Right lung (tissue), 10 donors: ENCODE results near the gene MPZ. TPM values are rescaled to one million over a fixed set of nuclear protein-coding genes. Genes with fewer than 3 reads are reported as not detected.
"Not testable (repeated sequence)": the region's sequence is repeated elsewhere in the genome, so short reads cannot be mapped to it uniquely, and the experiment has no call there.

Experiments used
- DNase-seq, 2 donors: peaks; one replicate each; pipeline ENCODE4 v3.0.0-alpha.2; 2013
- long read RNA-seq, 8 donors: transcript quantifications; one replicate each; lab custom pipeline, GENCODE V29; 2026
- polyA plus RNA-seq, 5 donors: library from polyadenylated mRNA; unstranded; fragments of 120-200 nt; gene quantifications; one replicate each; pipeline versions ENCODE4 v1.2.1 to v1.2.3, GENCODE V29; 2013; ENCODE audit warnings: inconsistent platforms in 1 of 5, low replicate concordance in 1 of 5; ENCODE audit not compliant: insufficient read length in 5 of 5, insufficient read depth in 1 of 5

The MPZ gene
- polyA plus RNA-seq: 1 to 10 TPM; 2.6 to 4.7 (median 3.2) TPM
- long read RNA-seq, donor 1, partial matches to known transcripts: 0 of 1 reads
- long read RNA-seq, donor 1, other reads (novel, unspliced or antisense): 0 of 1 reads
- long read RNA-seq, donor 2: 0 reads
- long read RNA-seq, donor 3, partial matches to known transcripts: 19 of 19 reads
- long read RNA-seq, donor 3, other reads (novel, unspliced or antisense): 0 of 19 reads
- long read RNA-seq, donor 4: 0 reads
- long read RNA-seq, donor 5, partial matches to known transcripts: 19 of 21 reads
- long read RNA-seq, donor 5, other reads (novel, unspliced or antisense): 0 of 21 reads
- long read RNA-seq, donor 6, partial matches to known transcripts: 5 of 5 reads
- long read RNA-seq, donor 6, other reads (novel, unspliced or antisense): 0 of 5 reads
- long read RNA-seq, donor 7: 0 reads
- long read RNA-seq, donor 8: 0 reads

- no peak for DNase-seq
These were observed at the start of gene MPZ for GRCh38 chr1:161309868-161310267. MPZ (minus strand) TSS chr1:161309968; CDS start chr1:161309905, 63 bp downstream.

- no peak for DNase-seq
These were observed 49.5 kb upstream of the MPZ start for GRCh38 chr1:161359291-161359690.

- DNase-seq: no peak
These were observed 47.3 kb upstream of the MPZ start for GRCh38 chr1:161357073-161357472.

DNA sequence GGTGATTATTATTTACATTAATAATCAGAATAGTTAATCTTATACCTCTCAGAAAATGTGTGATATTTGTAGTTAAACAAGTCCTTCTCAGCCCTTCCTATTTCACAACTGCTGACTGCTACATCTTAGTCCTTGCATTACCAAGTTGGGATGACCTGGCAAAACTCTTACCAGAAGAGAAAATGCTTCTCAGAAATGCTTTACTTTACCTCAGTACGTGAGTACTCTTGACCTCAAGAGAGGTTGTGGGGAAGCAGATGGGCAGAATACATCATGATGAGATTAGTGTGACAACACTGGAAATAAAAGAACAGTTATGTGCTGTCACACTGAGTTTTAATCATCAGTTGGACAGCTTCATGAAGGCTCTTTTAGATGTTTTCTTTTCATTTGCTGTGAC is 41.7 kb upstream of the MPZ start:
- no peak for DNase-seq

- no peak for DNase-seq
These were observed 40.9 kb upstream of the MPZ start for GRCh38 chr1:161350671-161351070.

GRCh38 chr1:161342821-161343220 is 33.1 kb upstream of the MPZ start:
- no peak for DNase-seq

DNA sequence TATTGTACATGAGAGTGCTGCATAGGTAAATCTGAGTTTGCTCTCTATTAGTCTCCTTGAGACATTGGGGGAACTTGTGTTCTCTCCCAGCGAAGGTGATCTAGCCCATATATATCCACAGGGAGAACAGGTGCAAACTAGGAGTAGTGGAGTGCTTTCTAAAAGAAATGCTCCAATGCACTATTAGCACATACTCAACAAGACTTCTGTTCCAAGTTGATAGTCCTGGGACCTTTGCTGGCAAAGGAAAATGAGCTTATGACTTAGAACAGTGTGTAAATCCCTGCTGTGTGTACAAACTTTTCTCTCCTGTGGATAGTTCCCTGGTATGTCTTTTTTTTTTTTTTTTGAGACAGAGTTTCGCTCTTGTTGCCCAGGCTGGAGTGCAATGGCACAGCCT is 32.4 kb upstream of the MPZ start:
- DNase-seq: no peak

- no peak for DNase-seq
These were observed 26.0 kb upstream of the MPZ start for GRCh38 chr1:161335796-161336195.

DNA sequence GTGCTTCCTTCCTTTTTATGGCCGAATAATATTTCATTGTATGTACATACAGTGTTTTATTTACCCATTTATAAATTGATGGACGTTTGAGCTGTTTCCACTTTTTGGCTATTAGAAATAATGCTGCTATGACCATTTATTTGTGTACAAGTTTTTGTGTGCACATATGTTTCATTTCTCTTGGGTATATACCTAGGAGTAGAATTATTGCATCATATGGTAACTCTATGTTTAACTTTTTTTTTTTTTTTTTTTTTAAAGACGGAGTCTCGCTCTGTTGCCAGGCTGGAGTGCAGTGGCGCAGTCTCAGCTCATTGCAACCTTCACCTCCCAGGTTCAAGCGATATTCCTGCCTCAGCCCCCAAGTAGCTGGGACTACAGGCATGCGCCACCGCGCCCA is 23.4 kb upstream of the MPZ start:
- DNase-seq: no peak

DNA sequence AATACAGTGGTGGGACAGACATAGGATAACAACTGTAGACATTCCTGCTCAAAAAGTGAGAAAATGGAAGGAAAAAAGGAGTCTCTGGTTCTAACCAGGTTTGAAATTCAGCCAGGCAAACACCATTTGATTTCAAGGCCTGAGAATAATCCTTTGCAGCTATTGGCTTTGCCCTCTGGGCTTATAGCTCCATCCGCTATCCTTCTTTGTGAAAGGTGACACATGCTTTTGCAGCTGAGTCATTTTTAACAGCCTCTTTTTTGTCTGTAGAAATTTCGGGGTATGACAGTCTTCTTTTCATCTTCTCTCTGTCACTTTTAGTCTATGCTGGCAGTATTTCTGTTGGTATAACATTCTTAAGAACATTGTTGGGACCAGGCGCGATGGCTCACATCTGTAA is 20.6 kb upstream of the MPZ start:
- no peak for DNase-seq

DNA sequence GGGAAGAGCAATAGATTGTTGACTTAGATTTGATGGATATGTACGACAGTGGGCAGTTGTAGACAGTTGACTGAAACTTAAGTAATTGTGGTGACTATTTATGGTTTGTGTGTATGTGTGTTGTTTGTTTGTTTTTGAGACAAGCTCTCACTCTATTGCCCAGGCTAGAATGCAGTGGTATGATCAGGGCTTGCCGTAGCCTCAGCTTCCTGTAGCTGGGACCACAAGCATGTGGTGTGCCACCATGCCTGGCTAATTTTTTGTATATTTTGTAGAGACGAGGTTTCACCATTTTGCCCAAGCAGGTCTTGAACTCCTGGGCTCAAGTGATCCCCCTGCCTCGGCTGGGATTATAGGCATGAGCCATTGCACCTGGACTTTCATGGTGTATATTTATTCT is 14.3 kb upstream of the MPZ start:
- no peak for DNase-seq

- DNase-seq: not testable (repeated sequence)
These were observed 6.3 kb upstream of the MPZ start for GRCh38 chr1:161315841-161316674.

- peak; percentile 89 for DNase-seq
These were observed 4.6 kb upstream of the MPZ start, which contains the start of gene SDHC for GRCh38 chr1:161314201-161314981. SDHC (plus strand) TSS chr1:161314381; CDS start chr1:161314406, 25 bp downstream.

- DNase-seq: no peak
These were observed 3.9 kb upstream of the MPZ start for GRCh38 chr1:161313554-161314200.

- no peak for DNase-seq
These were observed 1.9 kb upstream of the MPZ start for GRCh38 chr1:161311595-161312181.

DNA sequence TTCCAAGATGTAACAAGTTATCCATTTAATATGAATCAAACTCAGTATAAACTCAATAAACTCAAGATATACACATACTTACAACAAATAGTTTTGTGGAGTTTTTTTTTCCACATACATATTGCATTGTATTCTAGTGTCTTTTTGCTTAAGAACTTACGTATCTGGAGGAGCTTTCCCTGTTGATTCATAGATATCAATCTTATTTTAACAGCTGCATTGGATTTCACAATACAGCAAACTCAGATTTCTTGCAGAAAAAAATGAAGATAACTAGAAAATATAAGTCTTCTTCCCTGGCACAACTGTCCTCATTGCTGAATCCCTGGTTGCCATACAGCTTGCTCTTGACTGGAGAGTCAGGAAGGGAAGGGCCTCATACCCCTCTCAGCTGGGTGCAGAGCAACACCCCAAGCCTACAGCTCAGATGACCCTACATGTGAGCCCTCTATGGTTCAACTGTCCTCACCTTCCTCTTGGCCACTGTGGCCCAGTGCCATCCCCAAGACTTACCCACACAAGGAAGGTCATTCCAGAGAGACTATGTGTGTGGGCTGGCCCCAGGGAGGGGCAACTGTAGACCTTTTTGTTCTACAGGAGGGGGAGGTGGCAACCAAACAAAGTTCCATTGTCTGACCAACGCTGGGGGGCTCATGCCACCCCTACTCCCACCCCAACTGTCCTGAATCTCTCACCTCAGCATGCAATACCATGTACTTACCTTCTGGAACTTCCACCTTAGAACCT is 1.7 kb downstream of the MPZ start:
- DNase-seq: no peak

DNA sequence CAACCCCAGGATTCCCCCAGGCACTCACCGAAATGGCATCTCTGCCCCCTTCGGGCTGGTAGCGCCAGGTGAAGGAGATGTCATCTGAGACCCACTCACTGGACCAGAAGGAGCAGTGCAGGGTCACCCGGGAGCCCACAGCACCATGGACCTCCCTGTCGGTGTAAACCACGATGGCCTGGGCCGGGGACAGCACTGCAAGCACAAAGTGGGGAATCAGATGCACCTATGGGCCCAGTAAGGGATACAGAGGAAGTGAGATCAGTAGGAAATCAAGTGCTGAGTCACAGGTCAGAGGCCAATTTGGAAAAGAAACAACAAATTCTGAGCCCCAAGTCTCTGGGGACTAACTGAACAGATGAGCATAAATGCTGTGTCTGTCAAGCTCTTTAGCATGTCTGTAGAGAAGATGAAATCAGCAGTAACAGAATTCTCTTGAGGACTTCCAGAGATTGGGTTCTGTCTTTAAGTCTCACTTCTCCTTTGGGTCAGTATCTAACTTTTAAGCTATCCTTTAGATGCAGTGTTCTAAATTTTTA is 2.5 kb downstream of the MPZ start:
- DNase-seq: no peak

DNA sequence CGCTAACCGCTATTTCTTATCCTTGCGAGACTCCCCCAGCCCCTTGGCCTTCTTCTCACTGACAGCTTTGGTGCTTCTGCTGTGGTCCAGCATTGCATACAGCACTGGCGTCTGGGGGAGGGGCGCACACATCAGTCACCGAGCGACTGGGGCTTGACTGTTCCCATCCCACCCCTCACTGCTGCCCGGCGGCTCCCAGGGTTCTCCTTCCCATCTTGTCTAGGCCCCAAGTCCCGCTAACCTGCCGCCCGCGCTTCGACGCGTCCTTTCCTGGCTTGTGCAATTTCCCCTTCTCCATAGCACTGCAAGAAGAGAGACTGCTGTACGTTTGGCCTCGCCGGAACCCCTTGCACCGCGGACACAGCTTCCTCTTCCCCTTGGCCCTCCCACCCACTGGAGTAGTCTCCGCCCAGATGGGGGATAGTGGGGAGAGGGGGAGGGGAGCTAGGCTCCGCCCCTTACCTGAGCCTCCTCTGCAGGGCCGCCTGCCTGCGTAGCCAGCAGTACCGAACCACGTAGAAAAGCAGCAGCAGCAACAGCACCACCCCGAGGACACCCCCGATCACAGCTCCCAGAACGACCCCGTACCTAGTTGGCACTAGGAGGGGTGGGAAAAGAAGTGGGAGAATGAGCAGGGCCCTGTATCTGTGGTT is 3.8 kb downstream of the MPZ start:
- DNase-seq: peak; percentile 63 to 67
